Endometrial microvascular endothelial cells (primary cell): Measurements from ENCODE around the gene CYTH2. TPM values are rescaled to one million over a fixed set of nuclear protein-coding genes. Genes with fewer than 3 reads are reported as not detected.

Source experiments
- in situ Hi-C: cut with HindIII; loops from 2 replicates; pipeline ENCODE4 v1.10.0; 2017; ENCODE audit warnings: low sequenced_read_pairs, low pct_unique_long_range_greater_than_20kb; ENCODE audit errors: inconsistent ontology term
- total RNA-seq: library from RNA; depleted of rRNA; stranded (reverse); fragments of >200 nt; gene quantifications from one replicate; pipeline ENCODE4 v1.2.3, GENCODE V29; 2015; ENCODE audit errors: inconsistent ontology term

The CYTH2 gene
- total RNA-seq, 1 donor from 2014 or later, result 19.0 TPM

- in situ Hi-C loops, result loop anchor here (25.0 kb wide), 1 partner anchor 161 kb away; the partner anchor contains the start of genes FAM83E, RPL18, SPACA4 and SPHK2
Measured at GRCh38 chr19:48451624-48452023, 17.5 kb upstream of the CYTH2 start.

GRCh38 chr19:48452289-48453190 lies 16.6 kb upstream of the CYTH2 start:
- in situ Hi-C loops, result loop anchor here (25.0 kb wide), 1 partner anchor 160 kb away; the partner anchor contains the start of genes FAM83E, RPL18, SPACA4 and SPHK2

GRCh38 chr19:48454150-48454730 lies 14.9 kb upstream of the CYTH2 start:
- in situ Hi-C loops, result loop anchor here (25.0 kb wide), 1 partner anchor 158 kb away; the partner anchor contains the start of genes FAM83E, RPL18, SPACA4 and SPHK2

- in situ Hi-C loops, result loop anchor here (25.0 kb wide), 1 partner anchor 157 kb away; the partner anchor contains the start of genes FAM83E, RPL18, SPACA4 and SPHK2
Measured at GRCh38 chr19:48455171-48455907, 13.8 kb upstream of the CYTH2 start, which contains the start of gene KCNJ14. KCNJ14 (plus strand) TSS chr19:48455574; CDS start chr19:48461725, 6,151 bp downstream.

GRCh38 chr19:48455908-48456562 lies 13.1 kb upstream of the CYTH2 start:
- in situ Hi-C loops, result loop anchor here (25.0 kb wide), 1 partner anchor 156 kb away; the partner anchor contains the start of genes FAM83E, RPL18, SPACA4 and SPHK2

- in situ Hi-C loops, result loop anchor here (25.0 kb wide), 1 partner anchor 155 kb away; the partner anchor contains the start of genes FAM83E, RPL18, SPACA4 and SPHK2
Measured at GRCh38 chr19:48456864-48457263, 12.3 kb upstream of the CYTH2 start.

- in situ Hi-C loops, result loop anchor here (25.0 kb wide), 1 partner anchor 154 kb away; the partner anchor contains the start of genes FAM83E, RPL18, SPACA4 and SPHK2
Measured at GRCh38 chr19:48458016-48458415, 11.2 kb upstream of the CYTH2 start.

GRCh38 chr19:48461651-48461981 lies 7.6 kb upstream of the CYTH2 start:
- in situ Hi-C loops, result loop anchor here (25.0 kb wide), 1 partner anchor 151 kb away; the partner anchor contains the start of genes FAM83E, RPL18, SPACA4 and SPHK2

- in situ Hi-C loops, result loop anchor here (25.0 kb wide), 1 partner anchor 150 kb away; the partner anchor contains the start of genes FAM83E, RPL18, SPACA4 and SPHK2
Measured at GRCh38 chr19:48461982-48462655, 7.0 kb upstream of the CYTH2 start.

- in situ Hi-C loops, result loop anchor here (25.0 kb wide), 1 partner anchor 147 kb away; the partner anchor contains the start of genes FAM83E, RPL18, SPACA4 and SPHK2
Measured at GRCh38 chr19:48465215-48465614, 4.0 kb upstream of the CYTH2 start.

- in situ Hi-C loops, result loop anchor here (25.0 kb wide), 1 partner anchor 146 kb away; the partner anchor contains the start of genes FAM83E, RPL18, SPACA4 and SPHK2
Measured at GRCh38 chr19:48466561-48467325, 2.4 kb upstream of the CYTH2 start.

GRCh38 chr19:48468772-48469288 lies 339 bp upstream of the CYTH2 start:
- in situ Hi-C loops, result loop anchor here (25.0 kb wide), 1 partner anchor 143 kb away; the partner anchor contains the start of genes FAM83E, RPL18, SPACA4 and SPHK2

GRCh38 chr19:48469934-48470680 lies 938 bp downstream of the CYTH2 start:
- in situ Hi-C loops, result loop anchor here (25.0 kb wide), 1 partner anchor 142 kb away; the partner anchor contains the start of genes FAM83E, RPL18, SPACA4 and SPHK2

- in situ Hi-C loops, result loop anchor here (25.0 kb wide), 1 partner anchor 141 kb away; the partner anchor contains the start of genes FAM83E, RPL18, SPACA4 and SPHK2
Measured at GRCh38 chr19:48470856-48471255, 1.7 kb downstream of the CYTH2 start.

- in situ Hi-C loops, result loop anchor here (25.0 kb wide), 1 partner anchor 140 kb away; the partner anchor contains the start of genes FAM83E, RPL18, SPACA4 and SPHK2
Measured at GRCh38 chr19:48471836-48472235, 2.7 kb downstream of the CYTH2 start.
